GM12892 (cell line): Measurements from ENCODE around the gene USO1.
"Not testable (repeated sequence)": the region's sequence is repeated elsewhere in the genome, so short reads cannot be mapped to it uniquely, and the experiment has no call there.

Experiments
- POLR2A ChIP-seq: IDR thresholded peaks from 2 replicates; pipeline ENCODE4 v1.6.1; 2011; ENCODE audit warnings: low read depth, low read length, control low read depth
- POLR2AphosphoS5 ChIP-seq: IDR thresholded peaks from 2 replicates; pipeline ENCODE4 v1.6.1; 2011; ENCODE audit warnings: low read depth, low read length, control low read depth
- TAF1 ChIP-seq: IDR thresholded peaks from 2 replicates; pipeline ENCODE4 v1.6.1; 2011; ENCODE audit warnings: low read depth, mild to moderate bottlenecking, control low read depth, low read length, borderline replicate concordance

GRCh38 chr4:75687125-75687524 is 37.3 kb upstream of the USO1 start:
- not testable (repeated sequence) for TF ChIP-seq POLR2A, POLR2AphosphoS5, TAF1
